Common myeloid progenitor, CD34-positive (primary cell): ENCODE measurements around the gene TTYH2.

Experiments used
- CTCF ChIA-PET: fragments of 350-600 bp; sonication (Branson Sonifier 250); formaldehyde crosslinking; loops from one replicate; lab custom pipeline; 2021; ENCODE audit warnings: antibody characterized with exemption; lab: Charles Lee
- POLR2A ChIA-PET: fragments of 350-600 bp; sonication (Branson Sonifier 250); formaldehyde crosslinking; loops from one replicate; lab custom pipeline; 2021; ENCODE audit warnings: antibody characterized with exemption; lab: Charles Lee
- DNase-seq, 3 donors: peaks; one replicate each; pipeline versions ENCODE4 v3.0.0 to v3.0.0-alpha.2; 2013
- H3K27ac ChIP-seq, 2 experiments: 1 replicate in 1 of 2; 2 replicates in 1 of 2; pipeline ENCODE4 v1.7.0; 2013; ENCODE audit warnings: inconsistent platforms in 2 of 2, low read length in 2 of 2, mild to moderate bottlenecking in 2 of 2, low read depth in 1 of 2, moderate library complexity in 1 of 2; ENCODE audit not compliant: severe bottlenecking in 2 of 2, insufficient read depth in 1 of 2, poor library complexity in 1 of 2
- H3K27me3 ChIP-seq, 5 experiments: replicated peaks in 2 of 5; 1 replicate in 3 of 5; 2 replicates in 2 of 5; pipeline versions ENCODE4 v1.6.1 to v1.7.0; 2013; ENCODE audit warnings: low read length in 4 of 5, mild to moderate bottlenecking in 2 of 5, moderate library complexity in 2 of 5, inconsistent platforms in 1 of 5; ENCODE audit not compliant: insufficient read depth in 5 of 5, control insufficient read depth in 4 of 5
- H3K36me3 ChIP-seq, 4 experiments: 1 replicate in 2 of 4; 2 replicates in 2 of 4; pipeline versions ENCODE4 v1.6.1 to v1.7.0; 2013; ENCODE audit warnings: low read length in 3 of 4, control low read depth in 1 of 4, mild to moderate bottlenecking in 1 of 4; ENCODE audit not compliant: control insufficient read depth in 4 of 4, insufficient read depth in 4 of 4
- H3K4me1 ChIP-seq, 4 experiments: 1 replicate in 3 of 4; 2 replicates in 1 of 4; pipeline versions ENCODE4 v1.6.1 to v1.7.1; 2013; ENCODE audit warnings: low read length in 3 of 4, mild to moderate bottlenecking in 3 of 4, control low read depth in 1 of 4, inconsistent platforms in 1 of 4, moderate library complexity in 1 of 4; ENCODE audit not compliant: control insufficient read depth in 4 of 4, insufficient read depth in 4 of 4; ENCODE audit errors: control extremely low read depth in 1 of 4
- H3K4me3 ChIP-seq, 7 experiments: 1 replicate in 4 of 7; 2 replicates in 3 of 7; pipeline versions ENCODE4 v1.5.1 to v1.7.0; 2013; ENCODE audit warnings: mild to moderate bottlenecking in 7 of 7, low read length in 6 of 7, moderate library complexity in 6 of 7, inconsistent platforms in 2 of 7, low read depth in 2 of 7, control low read depth in 1 of 7; ENCODE audit not compliant: insufficient read depth in 4 of 7, control insufficient read depth in 1 of 7; ENCODE audit errors: extremely low read depth in 1 of 7
- H3K9me3 ChIP-seq, 5 experiments: 1 replicate in 4 of 5; 2 replicates in 1 of 5; pipeline versions ENCODE4 v1.6.1 to v1.7.1; 2013; ENCODE audit warnings: low read length in 4 of 5, mild to moderate bottlenecking in 2 of 5, inconsistent platforms in 1 of 5, low read depth in 1 of 5, moderate library complexity in 1 of 5; ENCODE audit not compliant: control insufficient read depth in 4 of 5, insufficient read depth in 2 of 5; ENCODE audit errors: control extremely low read depth in 1 of 5
- WGBS: methylation state at CpG from one replicate; pipeline ENCODE4 v1.1.5; 2013; ENCODE audit not compliant: insufficient coverage; 5-methylcytosine and 5-hydroxymethylcytosine counted together

Gene TTYH2

DNA sequence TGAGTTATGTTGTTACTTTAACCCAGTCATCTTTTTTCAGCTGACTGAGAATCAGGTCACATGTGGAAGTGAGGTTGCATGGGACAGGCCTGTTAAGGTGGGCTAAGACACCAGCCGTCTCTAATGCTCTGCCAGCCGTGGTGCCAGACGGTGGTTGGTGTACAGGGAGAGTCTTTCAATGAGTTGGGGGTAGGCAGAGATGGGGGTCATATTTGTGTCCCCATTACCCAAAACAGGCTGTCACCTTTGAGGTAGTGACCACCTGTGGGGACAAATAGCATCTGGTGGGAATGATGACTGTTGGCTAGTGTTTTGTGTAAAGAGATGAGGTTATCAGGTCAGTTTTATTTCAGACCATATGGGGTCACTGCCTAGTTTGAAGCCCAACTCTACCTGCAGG lies 8.1 kb upstream of the TTYH2 start:
- Histone ChIP-seq H3K36me3 (peaks cover 4 to 57% (median 34%) of the 10 kb centered on the region in 4 experiments), H3K4me3 (peak overlapping the region in 2 of 7 experiments; percentile 86 to 97), H3K27me3 (peaks cover 0 to 10% (median 3%) of the 10 kb centered on the region in 5 experiments), H3K27ac (peak overlapping the region in 1 of 2 experiments; percentile 62), H3K9me3 (no peaks in the 10 kb centered on the region), H3K4me1 (peaks cover 2 to 29% (median 21%) of the 10 kb centered on the region in 4 experiments)
- POLR2A ChIA-PET: no interaction called here
- no peak for DNase-seq
- 100% methylated on average over 2 of the region's 3 CpGs for WGBS
- CTCF ChIA-PET: interaction anchor here (1.2 to 1.8 kb wide), 5 partner anchors 11 to 156 kb away, joined by 3 to 7 read pairs (median 4); partner anchors contain the start of gene BTBD17

DNA sequence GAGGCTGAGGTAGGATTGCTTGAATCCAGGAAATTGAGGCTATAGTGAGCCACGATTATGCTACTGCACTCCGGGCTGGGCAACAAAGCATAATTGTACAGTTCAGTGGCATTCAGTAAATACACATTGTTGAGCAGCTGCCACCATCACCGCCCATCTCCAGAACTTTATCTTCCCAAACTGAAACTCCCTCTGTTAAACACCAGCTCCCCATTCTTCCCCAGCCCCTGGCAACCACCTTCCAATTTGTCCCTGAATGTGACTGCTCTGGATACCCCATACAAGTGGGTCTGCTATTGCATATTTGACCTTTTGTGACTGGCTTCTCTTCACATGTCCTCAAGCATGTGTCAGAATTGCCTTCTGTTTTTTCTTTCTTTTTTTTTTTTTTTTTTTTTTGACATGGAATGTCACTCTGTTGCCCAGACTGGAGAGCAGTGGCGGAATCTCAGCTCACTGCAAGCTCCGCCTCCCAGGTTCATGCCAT lies 7.0 kb upstream of the TTYH2 start:
- Histone ChIP-seq H3K4me1 (peaks cover 2 to 32% (median 24%) of the 10 kb centered on the region in 4 experiments), H3K27me3 (peaks cover 0 to 6% (median 0%) of the 10 kb centered on the region in 5 experiments), H3K4me3 (no peak overlapping the region), H3K27ac (peak overlapping the region in 1 of 2 experiments; percentile 14), H3K9me3 (no peaks in the 10 kb centered on the region), H3K36me3 (peaks cover 4 to 67% (median 38%) of the 10 kb centered on the region in 4 experiments)
- 89% methylated on average over 5 of the region's 5 CpGs for WGBS
- ChIA-PET CTCF (interaction anchor here (1.2 to 1.8 kb wide), 4 partner anchors 10 to 155 kb away, joined by 3 to 7 read pairs (median 4); partner anchors contain the start of gene BTBD17), POLR2A (interaction anchor here (0.6 kb wide), 1 partner anchor 149 kb away, joined by 7 read pairs; no protein-coding TSS in a partner anchor)
- no peak for DNase-seq

DNA sequence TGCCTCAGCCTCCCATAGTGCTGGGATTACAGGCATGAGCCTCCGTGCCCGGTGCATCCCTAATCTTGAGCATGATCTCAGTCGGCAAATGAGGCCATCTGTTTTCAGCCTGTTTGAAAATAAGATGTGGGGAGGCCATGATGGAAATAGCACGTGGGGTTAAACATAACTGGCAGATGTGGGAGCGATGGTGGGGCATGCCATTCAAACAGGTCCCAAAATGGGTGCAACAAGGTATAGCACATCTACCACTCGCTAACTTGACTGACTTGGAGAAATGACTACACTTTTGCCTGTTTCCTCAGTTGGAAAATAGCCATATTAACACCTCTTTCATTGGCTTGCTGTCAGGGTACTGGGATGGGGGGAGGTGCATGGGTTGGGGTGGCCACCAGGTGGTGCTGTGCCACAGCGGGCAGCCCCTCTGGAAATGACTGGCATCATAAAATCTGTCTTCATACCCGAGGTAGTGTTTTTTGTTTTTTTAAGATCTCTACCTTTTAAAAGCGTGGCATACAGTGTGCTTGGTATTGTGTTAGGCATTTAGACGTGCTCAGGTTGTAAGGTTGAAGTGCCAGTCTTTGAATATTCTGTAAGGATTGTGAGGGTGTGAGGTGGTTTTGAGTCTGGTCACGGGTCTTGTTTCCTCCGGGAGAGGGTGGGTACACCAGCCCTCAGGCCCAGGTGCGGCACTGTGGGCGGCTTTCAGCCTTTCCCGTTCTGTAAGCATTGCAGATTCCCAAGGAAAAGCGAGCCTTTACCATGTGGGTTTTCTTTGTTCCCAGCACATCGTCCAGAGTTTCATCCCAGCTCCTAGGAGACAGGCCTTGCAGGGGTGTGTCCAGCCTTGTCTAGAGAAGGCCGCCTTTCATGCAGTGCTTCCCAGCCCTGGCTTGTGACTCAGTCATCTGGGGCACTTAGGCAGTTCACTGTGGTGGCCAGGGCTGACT lies 2.9 kb upstream of the TTYH2 start:
- Histone ChIP-seq H3K4me1 (peaks cover 2 to 53% (median 36%) of the 10 kb centered on the region in 4 experiments), H3K27me3 (peaks cover 0 to 15% (median 3%) of the 10 kb centered on the region in 5 experiments), H3K4me3 (no peak overlapping the region), H3K27ac (no peak overlapping the region), H3K36me3 (peaks cover 4 to 60% (median 36%) of the 10 kb centered on the region in 4 experiments), H3K9me3 (no peaks in the 10 kb centered on the region)
- CTCF ChIA-PET: interaction anchor here (0.8 to 2.7 kb wide), 11 partner anchors 11 to 146 kb away, joined by 3 to 11 read pairs (median 3); no protein-coding TSS in a partner anchor
- peak; percentile 70 to 88 (median 85) for DNase-seq
- 67% methylated on average over 17 of the region's 18 CpGs for WGBS
- POLR2A ChIA-PET: no interaction called here

DNA sequence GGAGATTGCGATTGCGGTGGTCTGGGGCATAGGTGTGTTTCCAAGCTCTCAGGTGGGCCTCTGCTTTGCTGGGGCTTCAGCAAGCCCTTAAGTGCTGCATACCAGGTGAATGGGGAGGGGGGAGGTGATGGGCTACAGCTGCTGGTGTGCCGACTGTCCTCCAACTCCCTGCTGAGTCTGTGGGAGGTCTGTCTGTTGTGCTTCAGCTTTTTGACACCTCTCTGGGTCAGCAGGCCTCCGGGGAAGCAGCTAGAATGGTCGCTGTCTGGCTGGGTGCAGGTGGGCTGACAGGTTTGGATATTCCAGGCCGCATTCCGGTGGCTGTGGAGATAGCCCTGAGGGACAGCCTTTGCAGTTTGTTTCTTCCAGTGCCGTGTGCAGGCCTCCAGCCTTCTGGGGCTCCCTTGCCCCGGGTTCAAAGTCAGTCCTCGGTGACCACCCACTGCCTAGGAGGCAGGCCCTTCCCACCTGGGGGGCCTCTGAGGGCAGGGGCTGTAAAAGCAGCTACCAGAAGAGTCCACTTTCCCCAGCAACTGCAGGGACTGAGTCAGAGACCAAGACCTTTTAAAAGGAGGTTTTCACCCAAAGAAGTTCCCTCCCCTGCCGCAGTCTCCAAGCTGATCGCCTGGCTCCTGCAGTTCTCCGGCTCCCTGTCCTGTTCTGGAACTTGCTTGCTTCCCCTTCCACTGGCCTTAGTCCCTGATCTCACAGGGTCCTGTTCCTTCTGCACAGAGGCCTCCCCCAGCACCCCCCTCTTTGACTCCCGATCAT lies 2.0 kb upstream of the TTYH2 start:
- peaks cover 4 to 52% (median 32%) of the 10 kb centered on the region in 4 experiments for H3K36me3 ChIP-seq
- no peak for DNase-seq
- peaks cover 2 to 51% (median 32%) of the 10 kb centered on the region in 4 experiments for H3K4me1 ChIP-seq
- 100% methylated on average over 14 of the region's 14 CpGs for WGBS
- ChIA-PET POLR2A (no interaction called here), CTCF (interaction anchor here (0.6 to 1.9 kb wide), 12 partner anchors 9 to 145 kb away, joined by 3 to 11 read pairs (median 3); no protein-coding TSS in a partner anchor)
- peaks cover 0 to 15% (median 3%) of the 10 kb centered on the region in 5 experiments for H3K27me3 ChIP-seq
- no peaks in the 10 kb centered on the region for H3K9me3 ChIP-seq
- peak overlapping the region in 1 of 7 experiments; percentile 76 for H3K4me3 ChIP-seq
- no peak overlapping the region for H3K27ac ChIP-seq

DNA sequence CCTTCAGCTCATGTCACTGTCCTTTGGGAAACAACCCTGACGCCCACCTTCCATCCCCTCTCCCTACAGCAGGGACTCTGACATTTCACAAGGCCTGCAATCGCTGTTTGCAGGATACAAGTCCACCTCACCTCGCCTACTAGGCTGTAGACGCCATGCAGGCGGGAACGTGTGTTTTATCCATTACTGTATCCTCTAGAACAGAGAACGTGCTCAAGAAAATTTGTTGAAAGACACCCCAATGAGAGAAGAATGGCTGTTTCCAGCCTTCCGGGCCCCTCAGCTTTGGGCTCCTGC lies 1.5 kb upstream of the TTYH2 start:
- H3K27me3 ChIP-seq: peaks cover 0 to 15% (median 3%) of the 10 kb centered on the region in 5 experiments
- POLR2A ChIA-PET: no interaction called here
- no peak overlapping the region for H3K27ac ChIP-seq
- H3K4me1 ChIP-seq: peaks cover 2 to 54% (median 35%) of the 10 kb centered on the region in 4 experiments
- WGBS: 83% methylated on average over 7 of the region's 8 CpGs
- H3K4me3 ChIP-seq: peak overlapping the region in 3 of 7 experiments; percentile 59 to 76 (median 70)
- no peak for DNase-seq
- CTCF ChIA-PET: interaction anchor here (0.6 to 1.9 kb wide), 5 partner anchors 8 to 85 kb away, joined by 3 to 11 read pairs (median 3); no protein-coding TSS in a partner anchor
- H3K9me3 ChIP-seq: no peaks in the 10 kb centered on the region
- H3K36me3 ChIP-seq: peaks cover 4 to 46% (median 30%) of the 10 kb centered on the region in 4 experiments

DNA sequence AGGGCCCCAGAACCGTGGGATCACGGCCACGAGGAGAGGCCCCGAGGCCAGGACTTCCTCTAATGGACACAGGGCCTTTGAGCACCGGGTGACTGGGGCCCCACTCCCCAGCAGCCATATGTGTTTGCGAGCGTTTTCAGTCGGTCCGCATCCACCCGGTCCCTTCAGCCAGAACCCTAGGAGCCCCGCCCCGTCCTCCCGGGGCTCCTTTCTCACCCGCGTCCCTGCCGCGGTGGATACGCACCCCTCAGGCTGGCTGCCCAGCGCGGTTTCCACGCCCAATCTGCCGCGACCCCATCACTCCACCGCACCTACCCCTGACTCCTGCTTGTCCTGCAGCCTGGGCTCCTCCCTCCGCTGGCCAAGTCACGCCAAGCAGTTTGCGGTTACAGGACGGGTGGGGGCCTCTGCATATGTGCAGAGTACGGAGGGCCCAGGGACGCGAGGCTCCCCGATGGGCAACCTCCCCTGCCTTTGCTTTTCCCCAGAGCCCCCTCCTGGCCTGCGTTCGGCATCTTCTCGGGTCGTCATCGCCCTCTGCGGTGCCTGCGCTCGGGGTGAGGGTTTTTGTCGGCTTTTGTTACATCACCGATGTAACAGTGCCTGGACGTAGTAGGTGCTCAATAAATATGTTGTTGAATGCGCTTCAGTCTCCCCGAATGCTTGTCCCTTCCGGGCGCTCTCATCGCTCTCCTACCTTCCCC lies 1.0 kb upstream of the TTYH2 start:
- ChIA-PET POLR2A (interaction anchor here (0.6 kb wide), 1 partner anchor 78 kb away, joined by 3 read pairs; no protein-coding TSS in a partner anchor), CTCF (interaction anchor here (0.8 to 1.9 kb wide), 16 partner anchors 8 to 331 kb away, joined by 3 to 11 read pairs (median 3); no protein-coding TSS in a partner anchor)
- peak in 2 of 3 donors; percentile 66 to 69 for DNase-seq
- peaks cover 0 to 15% (median 3%) of the 10 kb centered on the region in 5 experiments for H3K27me3 ChIP-seq
- peaks cover 4 to 41% (median 28%) of the 10 kb centered on the region in 4 experiments for H3K36me3 ChIP-seq
- H3K9me3 ChIP-seq: no peaks in the 10 kb centered on the region
- no peak overlapping the region for H3K27ac ChIP-seq
- H3K4me3 ChIP-seq: peak overlapping the region; percentile 20 to 76 (median 59)
- peaks cover 2 to 59% (median 37%) of the 10 kb centered on the region in 4 experiments for H3K4me1 ChIP-seq
- 4% methylated on average over 30 of the region's 48 CpGs for WGBS
